ENCODE data around the gene CLSTN2.

DNA sequence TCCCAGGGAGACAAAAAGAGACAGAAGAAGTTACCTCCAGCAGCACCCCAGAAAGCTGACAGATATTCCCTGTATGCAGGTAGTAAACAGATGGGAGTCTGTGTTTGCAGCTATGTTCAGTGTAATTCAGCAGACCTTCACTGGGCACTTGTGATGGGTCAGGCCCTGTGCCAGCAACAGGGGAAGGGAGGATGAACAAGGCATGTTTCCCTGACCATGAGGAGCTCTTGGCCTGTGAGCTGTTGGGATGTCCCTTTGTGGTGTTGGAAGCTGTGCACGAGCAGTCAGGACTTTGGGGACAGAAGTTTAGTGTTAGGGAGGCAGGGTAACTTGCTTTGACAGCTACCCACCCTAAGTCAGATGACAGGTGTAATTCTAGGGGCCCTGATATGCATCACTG lies 636.9 kb downstream of the CLSTN2 start:
- TF ChIP-seq POLR2AphosphoS5 (IDR thresholded peaks at IDR 0.05; ENCODE audit: low read depth, low read length): no peak
- no peak for TF ChIP-seq FOXP2 (optimal IDR thresholded peaks at IDR 0.05; ENCODE audit: borderline replicate concordance, extremely low read depth, extremely low read length, insufficient read depth)
- no peak for TF ChIP-seq SIN3A (IDR thresholded peaks at IDR 0.05; ENCODE audit: borderline replicate concordance, insufficient read depth, low read length)
